ENCODE data around the gene PCSK5. TPM values are rescaled to one million over a fixed set of nuclear protein-coding genes. Genes with fewer than 3 reads are reported as not detected.

PCSK5 gene
- total RNA-seq, 2 donors from 2014 or later, result 2.4 to 32.2 TPM

DNA sequence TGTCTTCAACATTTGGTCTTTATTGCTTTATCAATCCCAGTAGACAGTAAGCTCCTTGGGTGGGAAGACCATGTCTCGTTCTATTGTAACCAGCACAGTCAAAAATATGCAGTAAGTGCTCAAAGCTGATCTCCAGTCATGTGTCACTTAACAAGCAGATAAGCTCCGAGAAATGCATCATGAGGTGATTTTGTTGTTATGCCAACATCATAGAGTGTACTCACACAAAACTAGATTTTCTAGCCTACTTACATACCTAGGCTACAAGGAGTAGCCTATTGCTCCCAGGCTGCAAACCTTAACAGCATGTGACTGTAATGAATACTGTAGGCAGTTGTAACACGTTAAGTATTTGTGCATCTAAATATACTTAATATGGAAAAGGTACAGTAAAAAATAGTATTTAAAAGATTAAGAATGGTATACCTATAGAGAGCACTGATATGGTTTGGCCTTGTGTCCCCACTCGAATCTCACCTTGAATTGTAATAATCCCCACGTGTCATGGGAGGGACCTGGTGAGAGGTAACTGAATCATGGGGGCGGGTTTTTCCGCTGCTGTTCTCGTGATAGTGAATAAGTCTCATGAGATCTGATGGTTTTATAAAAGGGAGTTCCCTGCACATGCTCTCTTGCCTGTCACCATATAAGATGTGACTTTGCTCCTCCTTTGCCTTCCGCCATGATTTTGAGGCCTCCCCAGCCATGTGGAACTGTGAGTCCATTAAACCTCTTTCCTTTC, 39.8 kb upstream of the PCSK5 start:
- WGBS, result 92% methylated on average over 9 of the region's 9 CpGs
- no peaks in the 10 kb centered on the region for H3K36me3 ChIP-seq
- H3K9me3 ChIP-seq, result no peaks in the 10 kb centered on the region
- H3K4me3 ChIP-seq, result no peak overlapping the region
- H3K27ac ChIP-seq, result no peak overlapping the region
- intact Hi-C loops (cut with DNase I), result no loop called here
- H3K27me3 ChIP-seq (replicated peaks; ENCODE audit: insufficient read depth), result no peaks in the 10 kb centered on the region
- TF ChIP-seq POLR2AphosphoS5 (IDR thresholded peaks at IDR 0.05), result no peak
- TF ChIP-seq, protein P1, sequence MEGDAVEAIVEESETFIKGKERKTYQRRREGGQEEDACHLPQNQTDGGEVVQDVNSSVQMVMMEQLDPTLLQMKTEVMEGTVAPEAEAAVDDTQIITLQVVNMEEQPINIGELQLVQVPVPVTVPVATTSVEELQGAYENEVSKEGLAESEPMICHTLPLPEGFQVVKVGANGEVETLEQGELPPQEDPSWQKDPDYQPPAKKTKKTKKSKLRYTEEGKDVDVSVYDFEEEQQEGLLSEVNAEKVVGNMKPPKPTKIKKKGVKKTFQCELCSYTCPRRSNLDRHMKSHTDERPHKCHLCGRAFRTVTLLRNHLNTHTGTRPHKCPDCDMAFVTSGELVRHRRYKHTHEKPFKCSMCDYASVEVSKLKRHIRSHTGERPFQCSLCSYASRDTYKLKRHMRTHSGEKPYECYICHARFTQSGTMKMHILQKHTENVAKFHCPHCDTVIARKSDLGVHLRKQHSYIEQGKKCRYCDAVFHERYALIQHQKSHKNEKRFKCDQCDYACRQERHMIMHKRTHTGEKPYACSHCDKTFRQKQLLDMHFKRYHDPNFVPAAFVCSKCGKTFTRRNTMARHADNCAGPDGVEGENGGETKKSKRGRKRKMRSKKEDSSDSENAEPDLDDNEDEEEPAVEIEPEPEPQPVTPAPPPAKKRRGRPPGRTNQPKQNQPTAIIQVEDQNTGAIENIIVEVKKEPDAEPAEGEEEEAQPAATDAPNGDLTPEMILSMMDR (IDR thresholded peaks at IDR 0.05), result no peak
- TF ChIP-seq POLR2A (IDR thresholded peaks at IDR 0.05), result no peak
- DNase-seq (ENCODE audit: low spot score), result no peak
- H3K4me1 ChIP-seq (replicated peaks), result no peaks in the 10 kb centered on the region

DNA sequence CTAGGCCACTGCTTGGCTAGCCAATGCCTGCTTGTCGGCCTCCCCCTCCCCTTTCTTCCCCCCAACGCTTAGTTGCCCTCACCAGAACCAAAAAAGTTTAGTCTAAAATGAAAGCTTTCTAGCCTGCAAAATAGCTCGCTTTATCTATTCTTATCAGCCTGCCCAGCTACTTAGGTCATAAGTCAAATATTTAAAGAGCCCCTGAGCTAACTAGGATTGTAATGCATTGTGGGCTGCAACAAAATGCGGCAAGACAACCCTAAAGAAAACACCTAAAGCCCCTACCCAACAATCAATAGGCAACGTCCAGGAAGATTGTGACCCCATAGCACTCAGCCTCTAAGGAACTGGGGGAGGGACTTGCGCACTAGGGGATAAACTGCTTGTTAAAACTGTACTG, 38.6 kb upstream of the PCSK5 start:
- TF ChIP-seq POLR2AphosphoS5 (IDR thresholded peaks at IDR 0.05), result no peak
- no peak for TF ChIP-seq POLR2A (IDR thresholded peaks at IDR 0.05)
- TF ChIP-seq, protein P1 (IDR thresholded peaks at IDR 0.05), result no peak
- no peak overlapping the region for H3K27ac ChIP-seq
- intact Hi-C loops (cut with DNase I), result no loop called here
- no peaks in the 10 kb centered on the region for H3K27me3 ChIP-seq (replicated peaks; ENCODE audit: insufficient read depth)
- no peak overlapping the region for H3K4me3 ChIP-seq
- 58% methylated on average over 6 of the region's 6 CpGs for WGBS
- H3K36me3 ChIP-seq, result no peaks in the 10 kb centered on the region
- DNase-seq (ENCODE audit: low spot score), result no peak
- H3K9me3 ChIP-seq, result no peaks in the 10 kb centered on the region
- H3K4me1 ChIP-seq (replicated peaks), result no peaks in the 10 kb centered on the region

DNA sequence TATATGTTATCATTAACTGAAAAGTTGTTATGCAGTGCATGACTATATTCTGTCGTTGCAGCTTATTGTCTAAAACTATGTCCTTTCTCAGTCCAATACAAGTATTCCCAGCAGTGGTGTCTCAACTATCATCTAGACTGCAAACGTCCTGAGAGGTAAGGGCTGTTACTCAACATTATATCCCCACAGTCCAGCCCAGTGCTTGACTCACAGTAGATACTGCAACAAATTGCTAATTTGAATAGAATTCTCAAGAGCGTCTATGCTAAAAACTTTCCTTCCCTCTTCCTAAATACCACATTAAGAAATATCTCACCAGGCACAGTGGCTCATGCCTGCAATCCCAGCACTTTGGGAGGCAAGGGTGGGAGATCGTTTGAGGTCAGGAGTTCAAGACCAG, 37.7 kb upstream of the PCSK5 start:
- 74% methylated on average over 4 of the region's 4 CpGs for WGBS
- Histone ChIP-seq H3K4me3 (no peak overlapping the region), H3K36me3 (no peaks in the 10 kb centered on the region), H3K9me3 (no peaks in the 10 kb centered on the region), H3K4me1 (replicated peaks) (no peaks in the 10 kb centered on the region), H3K27ac (no peak overlapping the region), H3K27me3 (replicated peaks; ENCODE audit: insufficient read depth) (no peaks in the 10 kb centered on the region)
- no peak for TF ChIP-seq POLR2A (IDR thresholded peaks at IDR 0.05)
- TF ChIP-seq, protein P1 (IDR thresholded peaks at IDR 0.05), result no peak
- TF ChIP-seq POLR2AphosphoS5 (IDR thresholded peaks at IDR 0.05), result no peak
- intact Hi-C loops (cut with DNase I), result no loop called here
- no peak for DNase-seq (ENCODE audit: low spot score)

DNA sequence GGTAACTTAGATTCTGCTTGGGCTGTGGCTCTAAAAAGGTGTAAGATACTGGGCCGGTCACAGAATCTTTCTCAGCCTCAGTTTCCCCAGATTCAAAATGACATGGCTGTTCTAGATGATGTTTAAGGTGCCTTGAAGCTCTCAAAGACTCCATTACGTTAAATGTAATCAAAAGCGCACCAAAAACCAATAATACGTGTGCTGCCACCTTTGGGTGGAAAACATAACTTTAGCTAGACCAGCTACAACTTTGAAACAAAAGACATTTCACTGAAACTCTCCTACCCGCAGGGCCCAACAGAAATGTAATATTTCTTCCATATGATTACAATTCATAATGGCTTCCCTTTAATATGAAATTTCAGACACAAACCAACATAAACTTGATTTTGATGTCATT, 35.0 kb upstream of the PCSK5 start:
- Histone ChIP-seq H3K27ac (no peak overlapping the region), H3K4me3 (no peak overlapping the region), H3K36me3 (no peaks in the 10 kb centered on the region), H3K4me1 (replicated peaks) (no peaks in the 10 kb centered on the region), H3K9me3 (no peaks in the 10 kb centered on the region), H3K27me3 (replicated peaks; ENCODE audit: insufficient read depth) (no peaks in the 10 kb centered on the region)
- TF ChIP-seq POLR2AphosphoS5 (IDR thresholded peaks at IDR 0.05), result no peak
- intact Hi-C loops (cut with DNase I), result loop anchor here (5.0 kb wide), 1 partner anchor 588 kb away; no protein-coding TSS in a partner anchor
- 46% methylated on average over 5 of the region's 5 CpGs for WGBS
- no peak for DNase-seq (ENCODE audit: low spot score)

DNA sequence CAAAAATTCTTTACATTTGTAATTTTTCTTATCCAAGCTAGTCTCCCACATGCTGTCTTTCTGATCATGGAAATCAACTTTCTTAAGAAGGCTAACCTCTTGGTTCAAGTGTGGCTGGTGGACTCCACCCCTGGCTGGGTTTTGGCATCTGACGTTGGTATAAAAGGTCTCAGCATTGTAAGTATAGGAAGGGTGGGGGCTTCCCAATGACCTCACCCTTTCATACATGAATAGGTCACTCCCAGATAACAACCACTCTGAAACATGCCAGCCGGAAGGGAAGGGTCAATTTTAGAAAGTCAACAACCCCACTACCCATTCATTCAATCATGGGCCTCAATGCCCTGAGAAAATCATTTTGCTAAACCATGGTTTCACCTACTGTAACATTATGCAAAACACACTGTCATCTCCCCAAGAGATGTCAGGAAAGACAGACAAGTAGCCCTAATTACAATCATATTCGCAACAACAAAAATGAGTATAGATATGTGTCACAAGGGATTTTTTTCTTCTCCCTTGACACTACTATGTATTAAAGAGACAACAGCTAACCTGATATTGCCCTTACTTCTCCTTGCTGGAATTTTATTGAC, 31.9 kb upstream of the PCSK5 start:
- no peaks in the 10 kb centered on the region for H3K9me3 ChIP-seq
- TF ChIP-seq POLR2A (IDR thresholded peaks at IDR 0.05) (no peak), POLR2AphosphoS5 (IDR thresholded peaks at IDR 0.05) (no peak)
- TF ChIP-seq, protein P1 (IDR thresholded peaks at IDR 0.05), result no peak
- no peak overlapping the region for H3K4me3 ChIP-seq
- intact Hi-C loops (cut with DNase I), result loop anchor here (5.0 kb wide), 1 partner anchor 591 kb away; no protein-coding TSS in a partner anchor
- 75% methylated on average over 3 of the region's 3 CpGs for WGBS
- no peaks in the 10 kb centered on the region for H3K36me3 ChIP-seq
- H3K4me1 ChIP-seq (replicated peaks), result no peaks in the 10 kb centered on the region
- no peak overlapping the region for H3K27ac ChIP-seq
- DNase-seq (ENCODE audit: low spot score), result no peak
- no peaks in the 10 kb centered on the region for H3K27me3 ChIP-seq (replicated peaks; ENCODE audit: insufficient read depth)

All from prostate gland (tissue), 2 donors.